Mesodermal cell (in vitro differentiated cells): ENCODE measurements around the gene RPN2. TPM values are rescaled to one million over a fixed set of nuclear protein-coding genes. Genes with fewer than 3 reads are reported as not detected.
"Not testable (repeated sequence)": the region's sequence is repeated elsewhere in the genome, so short reads cannot be mapped to it uniquely, and the experiment has no call there.

Experiments
- H3K27ac ChIP-seq: 2 replicates; pipeline ENCODE4 v1.7.0; 2013; ENCODE audit warnings: mild to moderate bottlenecking, low read depth, low read length, moderate library complexity; ENCODE audit not compliant: severe bottlenecking
- H3K36me3 ChIP-seq: 2 replicates; pipeline ENCODE4 v1.7.1; 2013; ENCODE audit warnings: mild to moderate bottlenecking, low read length, moderate library complexity; ENCODE audit not compliant: control insufficient read depth, insufficient read depth
- H3K4me1 ChIP-seq: one replicate; pipeline ENCODE4 v1.7.1; 2013; ENCODE audit warnings: mild to moderate bottlenecking, low read length; ENCODE audit not compliant: insufficient read depth, control insufficient read depth, poor library complexity, severe bottlenecking
- H3K4me3 ChIP-seq: 2 replicates; pipeline ENCODE4 v1.7.0; 2013; ENCODE audit warnings: low read length, control low read depth, mild to moderate bottlenecking; ENCODE audit not compliant: insufficient read depth, poor library complexity, severe bottlenecking; ENCODE audit errors: extremely low read depth
- H3K9me3 ChIP-seq: 2 replicates; pipeline ENCODE4 v1.7.1; 2013; ENCODE audit warnings: mild to moderate bottlenecking, low read length, moderate library complexity; ENCODE audit not compliant: control insufficient read depth
- WGBS, 2 experiments: methylation state at CpG; one replicate each; pipeline ENCODE4 v1.1.5; 2013; ENCODE audit warnings: missing lambda C conversion rate in 2 of 2; ENCODE audit not compliant: insufficient coverage in 2 of 2; 5-methylcytosine and 5-hydroxymethylcytosine counted together
- polyA plus RNA-seq, 2 experiments: library from polyadenylated mRNA; stranded (reverse); fragments of 50-300 nt; gene quantifications; one replicate each; pipeline ENCODE4 v1.2.3, GENCODE V29; 2013

Gene RPN2
- polyA plus RNA-seq (2013, experiment 1 of 2) = 368 TPM
- 336 TPM for polyA plus RNA-seq (2013, experiment 2 of 2)

DNA sequence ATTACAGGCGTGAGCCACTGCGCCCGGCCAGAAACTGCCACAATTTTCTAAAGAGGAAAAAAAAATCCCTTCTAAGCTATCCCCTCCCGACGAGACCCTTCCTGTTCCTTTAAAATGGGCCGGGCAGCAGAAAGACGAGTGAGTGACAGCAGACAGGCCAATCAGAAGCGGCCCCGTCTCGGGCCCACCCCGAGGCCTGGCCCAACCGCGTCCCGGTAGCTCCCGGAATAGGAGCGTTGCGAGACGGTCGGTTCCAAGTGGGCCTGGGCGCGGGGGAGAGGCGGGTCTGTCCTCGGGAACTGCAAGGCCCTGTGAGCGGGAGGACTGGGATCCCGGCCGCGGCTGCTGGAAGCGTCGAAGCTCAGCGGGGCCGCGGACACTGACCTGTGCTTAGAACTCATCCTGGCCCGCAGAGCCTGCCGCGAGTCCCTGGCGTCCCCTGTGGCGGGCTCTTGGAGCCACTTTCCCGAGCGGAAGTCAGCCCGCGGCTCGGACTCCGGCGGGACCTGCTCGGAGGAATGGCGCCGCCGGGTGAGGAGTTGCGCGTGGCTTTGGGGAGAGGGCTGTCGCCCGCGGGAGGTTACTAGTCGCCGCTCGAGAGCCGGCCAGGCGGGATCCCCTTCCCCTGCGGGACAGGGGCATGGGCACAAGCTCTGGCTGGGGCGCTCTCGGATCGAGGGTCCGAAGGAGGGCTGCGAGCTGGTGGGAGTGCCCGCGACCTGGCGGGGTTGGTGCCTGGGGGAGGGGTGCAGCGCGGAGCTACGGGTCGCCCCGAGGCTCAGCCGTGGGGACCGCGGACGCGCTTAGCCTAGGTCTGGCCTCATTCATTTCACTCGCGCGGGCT lies at the start of gene RPN2, which contains the start of gene MROH8:
RPN2 (plus strand) TSS at position 492 of the 844 bp plus-strand sequence; CDS start at position 519, 27 bp downstream.
MROH8 (minus strand) TSS at position 710 of the 844 bp plus-strand sequence.
- Histone ChIP-seq H3K9me3 (no peaks in the 10 kb centered on the region), H3K27ac (peak within 1 kb of the TSS; percentile 100), H3K36me3 (peaks cover 31% of the 10 kb centered on the region), H3K4me3 (peak within 1 kb of the TSS; percentile 89), H3K4me1 (peaks cover 6% of the 10 kb centered on the region)
- WGBS, 2 experiments = 0 to 1% methylated on average over 53 to 58 of the region's 80 CpGs

DNA sequence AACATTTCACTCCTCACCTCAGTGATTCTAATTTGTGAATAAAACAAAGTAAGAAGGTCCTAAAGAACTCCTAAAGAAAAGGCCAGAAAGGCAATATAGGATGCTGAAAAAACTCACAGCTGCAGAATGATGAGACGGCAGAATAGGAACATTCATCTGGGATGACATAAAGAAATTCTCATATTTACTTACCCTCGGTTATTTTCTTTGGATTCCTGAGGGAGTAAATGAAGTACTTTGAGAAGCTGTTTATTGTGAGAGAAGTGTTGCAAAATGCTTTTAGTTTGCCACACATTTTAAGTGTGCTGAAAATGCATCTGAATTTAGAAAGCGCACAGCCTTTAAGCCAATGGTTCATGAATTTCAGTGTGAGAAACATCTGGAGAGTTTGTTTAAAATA lies 47.6 kb upstream of the RPN2 start:
- no peaks in the 10 kb centered on the region for H3K9me3 ChIP-seq
- 90% methylated on average over 2 of the region's 3 CpGs; no CpG with 5 or more reads in 1 of the 2 experiments for WGBS, 2 experiments

DNA sequence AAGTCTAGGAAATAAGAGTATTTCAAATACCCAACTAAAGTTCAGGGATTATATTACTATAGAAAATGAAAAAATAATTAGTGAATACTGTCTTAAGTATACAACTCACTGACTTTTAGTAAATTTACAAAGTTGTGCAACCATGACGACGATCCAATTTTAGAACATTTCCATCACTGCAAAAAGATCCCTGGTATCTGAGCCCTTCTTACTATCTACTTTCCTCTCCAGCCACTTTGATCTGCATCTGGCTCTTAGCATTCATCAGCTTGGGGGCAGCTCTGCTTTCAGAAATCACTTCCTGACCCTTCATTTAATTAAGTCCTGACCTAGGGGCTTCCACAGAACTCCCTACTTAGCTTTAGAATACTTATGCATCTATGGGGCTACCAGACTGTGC lies 45.2 kb upstream of the RPN2 start:
- WGBS, 2 experiments = 83 to 89% methylated on average over 2 of the region's 2 CpGs
- no peaks in the 10 kb centered on the region for H3K4me1 ChIP-seq

More for the DNA sequence above, 47.6 kb upstream of the RPN2 start:
- Histone ChIP-seq H3K4me3 (no peak overlapping the region), H3K27ac (no peak overlapping the region), H3K36me3 (no peaks in the 10 kb centered on the region), H3K4me1 (no peaks in the 10 kb centered on the region)

DNA sequence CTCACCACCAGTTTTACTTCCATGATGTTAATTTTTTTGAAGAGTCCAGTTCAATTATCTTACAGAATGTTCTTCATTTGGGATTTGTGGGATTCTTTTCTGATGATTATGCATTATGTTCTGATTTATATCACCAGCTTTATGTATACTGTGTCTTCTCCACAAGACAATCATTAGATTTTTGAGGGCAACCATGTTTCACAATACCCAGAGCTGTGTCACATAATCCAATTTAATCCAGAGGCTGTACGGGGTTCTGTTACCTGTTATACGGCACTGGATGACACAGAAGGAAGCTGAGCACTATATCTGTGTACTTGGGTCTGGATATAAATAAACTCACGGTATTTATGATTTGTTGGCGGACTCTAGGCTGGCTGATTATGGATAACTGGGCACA lies 41.6 kb upstream of the RPN2 start:
- WGBS, 2 experiments = 96 to 100% methylated on average over 3 of the region's 4 CpGs
- H3K9me3 ChIP-seq = no peaks in the 10 kb centered on the region

More for the DNA sequence above, 45.2 kb upstream of the RPN2 start:
- H3K4me3 ChIP-seq = no peak overlapping the region
- no peaks in the 10 kb centered on the region for H3K9me3 ChIP-seq
- H3K27ac ChIP-seq = no peak overlapping the region
- no peaks in the 10 kb centered on the region for H3K36me3 ChIP-seq

DNA sequence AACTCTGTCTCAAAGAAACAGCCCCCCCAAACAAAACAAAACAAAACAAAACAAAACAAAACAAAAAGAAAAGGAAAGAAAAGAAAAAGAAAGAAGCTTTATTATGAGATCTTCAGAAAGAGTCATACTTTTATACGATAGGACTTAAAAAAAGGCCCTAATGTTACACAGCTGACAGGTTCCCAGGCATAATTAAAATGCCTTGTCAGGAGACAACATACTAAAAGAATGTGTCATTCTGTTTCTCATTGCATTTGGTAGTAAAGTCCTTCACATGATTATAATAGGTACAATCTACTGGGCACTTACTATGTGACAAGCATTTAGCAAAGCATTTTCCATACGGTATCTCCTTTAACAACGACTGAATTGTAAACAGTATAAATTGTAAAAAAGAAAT lies 36.4 kb upstream of the RPN2 start:
- Histone ChIP-seq H3K4me3 (no peak overlapping the region), H3K27ac (no peak overlapping the region)
- 86 to 100% methylated on average over 1 of the region's 3 CpGs for WGBS, 2 experiments

More for the DNA sequence above, 41.6 kb upstream of the RPN2 start:
- H3K27ac ChIP-seq = no peak overlapping the region
- no peaks in the 10 kb centered on the region for H3K4me1 ChIP-seq
- H3K36me3 ChIP-seq = no peaks in the 10 kb centered on the region
- no peak overlapping the region for H3K4me3 ChIP-seq

DNA sequence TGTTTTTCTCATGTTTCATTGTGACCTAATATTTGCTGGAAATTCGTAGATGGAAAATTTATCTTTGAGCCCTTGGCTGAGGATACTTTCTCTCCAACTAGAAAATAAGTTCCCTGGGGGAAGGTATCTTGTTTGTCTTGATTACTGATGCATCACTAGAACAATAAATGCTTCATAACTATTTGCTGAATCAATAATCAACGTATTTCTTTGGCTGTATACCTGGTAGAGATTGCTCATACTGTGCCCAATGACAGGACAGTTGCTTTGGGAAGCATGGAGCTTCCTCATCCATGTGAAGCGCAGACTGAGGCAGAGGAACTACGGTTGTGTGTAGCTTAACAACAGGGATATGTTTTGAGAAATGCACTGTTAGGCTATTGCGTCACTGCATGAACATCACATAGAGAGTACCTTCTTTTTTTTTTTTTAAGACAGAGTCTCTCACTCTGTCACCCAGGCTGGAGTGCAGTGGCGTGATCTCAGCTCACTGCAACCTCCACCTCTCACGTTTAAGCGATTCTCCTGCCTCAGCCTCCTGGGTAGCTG lies 34.2 kb upstream of the RPN2 start:
- WGBS, 2 experiments = 93 to 96% methylated on average over 3 of the region's 8 CpGs

More for the DNA sequence above, 36.4 kb upstream of the RPN2 start:
- Histone ChIP-seq H3K9me3 (no peaks in the 10 kb centered on the region), H3K36me3 (no peaks in the 10 kb centered on the region), H3K4me1 (no peaks in the 10 kb centered on the region)

DNA sequence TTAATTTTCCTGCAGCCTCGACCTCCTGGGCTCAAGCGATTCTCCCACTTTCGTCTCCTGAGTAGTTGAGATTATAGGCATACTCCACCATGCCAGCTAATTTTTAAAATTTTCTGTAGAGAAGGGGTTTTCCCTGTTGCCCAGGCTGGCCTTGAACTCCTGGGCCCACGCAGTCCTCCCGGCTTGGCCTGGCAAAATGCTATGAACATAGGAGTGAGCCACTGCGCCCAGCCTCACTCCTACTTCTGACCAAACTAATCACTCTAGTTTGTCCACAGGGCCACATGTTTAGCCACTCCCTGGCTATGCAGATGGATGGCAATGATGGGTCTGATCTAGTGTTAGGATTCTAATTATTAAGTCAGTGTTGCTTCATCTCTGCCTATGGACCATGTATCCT lies 31.9 kb upstream of the RPN2 start:
- Histone ChIP-seq H3K9me3 (no peaks in the 10 kb centered on the region), H3K27ac (no peak overlapping the region), H3K4me1 (no peaks in the 10 kb centered on the region), H3K4me3 (no peak overlapping the region), H3K36me3 (no peaks in the 10 kb centered on the region)
- 73 to 100% methylated on average over 2 to 4 of the region's 6 CpGs for WGBS, 2 experiments

More for the DNA sequence above, 34.2 kb upstream of the RPN2 start:
- Histone ChIP-seq H3K4me3 (no peak overlapping the region), H3K9me3 (no peaks in the 10 kb centered on the region), H3K27ac (no peak overlapping the region), H3K36me3 (no peaks in the 10 kb centered on the region), H3K4me1 (no peaks in the 10 kb centered on the region)

DNA sequence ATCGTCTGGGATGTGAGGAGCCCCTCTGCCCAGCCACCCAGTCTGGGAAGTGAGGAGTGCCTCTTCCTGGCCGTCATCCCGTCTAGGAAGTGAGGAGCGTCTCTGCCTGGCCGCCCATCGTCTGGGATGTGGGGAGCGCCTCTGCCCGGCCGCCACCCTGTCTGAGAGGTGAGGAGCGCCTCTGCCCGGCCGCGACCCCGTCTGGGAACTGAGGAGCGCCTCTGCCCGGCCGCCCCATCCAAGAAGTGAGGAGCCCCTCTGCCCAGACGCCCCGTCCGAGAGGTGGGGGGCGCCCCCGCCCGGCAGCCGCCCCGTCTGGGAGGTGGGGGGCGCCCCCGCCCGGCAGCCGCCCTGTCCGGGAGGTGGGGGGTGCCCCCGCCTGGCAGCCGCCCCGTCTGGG lies 28.3 kb upstream of the RPN2 start:
- not testable (repeated sequence) for H3K27ac ChIP-seq, H3K36me3 ChIP-seq, H3K9me3 ChIP-seq, H3K4me1 ChIP-seq, H3K4me3 ChIP-seq
- 96 to 97% methylated on average over 12 to 18 of the region's 33 CpGs for WGBS, 2 experiments

DNA sequence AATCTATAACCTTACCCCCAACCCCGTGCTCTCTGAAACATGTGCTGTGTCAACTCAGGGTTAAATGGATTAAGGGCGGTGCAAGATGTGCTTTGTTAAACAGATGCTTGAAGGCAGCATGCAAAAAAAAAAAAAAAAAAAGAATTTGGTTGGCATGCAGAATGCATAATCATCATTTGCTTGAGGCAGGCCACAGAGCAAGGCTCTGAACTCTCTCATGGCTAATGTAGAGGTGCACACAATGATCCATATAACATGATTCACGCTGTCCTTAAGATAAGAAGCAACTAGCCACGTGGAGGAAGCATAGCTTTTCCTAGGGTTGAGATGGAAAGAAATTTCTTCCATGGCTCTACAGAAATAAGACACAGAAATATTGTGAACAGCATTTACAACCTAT lies 27.6 kb upstream of the RPN2 start:
- no peaks in the 10 kb centered on the region for H3K36me3 ChIP-seq
- H3K27ac ChIP-seq = no peak overlapping the region
- no CpG with 5 or more reads among the region's 4 CpGs for WGBS, 2 experiments
- no peaks in the 10 kb centered on the region for H3K9me3 ChIP-seq
- H3K4me3 ChIP-seq = no peak overlapping the region
- H3K4me1 ChIP-seq = no peaks in the 10 kb centered on the region

DNA sequence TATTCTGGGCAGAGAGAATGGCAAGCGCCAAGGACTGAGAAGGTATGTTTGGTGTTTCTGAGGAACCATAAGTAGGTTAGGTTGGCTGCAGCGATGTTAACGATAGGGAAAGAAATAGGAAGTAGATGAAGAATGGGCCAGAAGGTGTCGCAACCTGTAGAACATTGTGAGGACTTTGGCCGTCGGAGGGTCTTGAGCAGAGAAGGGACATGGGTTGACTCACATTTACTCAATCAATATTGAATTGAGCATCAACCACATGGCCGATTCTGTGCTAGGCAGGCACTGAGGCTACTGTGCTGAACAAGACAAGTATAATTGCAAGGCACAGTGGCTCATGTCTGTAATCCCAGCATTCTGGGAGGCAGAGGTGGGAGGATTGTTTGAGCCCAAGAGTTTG lies 26.8 kb upstream of the RPN2 start:
- H3K9me3 ChIP-seq = no peaks in the 10 kb centered on the region
- no peaks in the 10 kb centered on the region for H3K36me3 ChIP-seq
- no peak overlapping the region for H3K27ac ChIP-seq
- H3K4me3 ChIP-seq = no peak overlapping the region
- 93 to 95% methylated on average over 4 to 5 of the region's 7 CpGs for WGBS, 2 experiments
- H3K4me1 ChIP-seq = no peaks in the 10 kb centered on the region
